IMR-90 (cell line): ENCODE results near the gene HOXC5.

Source experiments
- CEBPB ChIP-seq: IDR thresholded peaks from 2 replicates; pipeline ENCODE4 v1.6.1; 2012; ENCODE audit warnings: low read depth, low read length, improper control_type of control experiment
- CHD1 ChIP-seq: IDR thresholded peaks from 2 replicates; pipeline ENCODE4 v1.6.1; 2012; ENCODE audit warnings: low read depth, low read length, improper control_type of control experiment
- NFE2L2 ChIP-seq: fragments of 150-350 bp; IDR thresholded peaks from 2 replicates; pipeline ENCODE4 v1.6.1; 2016; ENCODE audit warnings: low read depth, mild to moderate bottlenecking, low read length
- POLR2A ChIP-seq: IDR thresholded peaks from 2 replicates; pipeline ENCODE4 v1.6.1; 2012; ENCODE audit warnings: mild to moderate bottlenecking, low read depth, low read length
- RFX5 ChIP-seq: IDR thresholded peaks from 2 replicates; pipeline ENCODE4 v1.8.0; 2012; ENCODE audit warnings: low read depth, mild to moderate bottlenecking, low read length, moderate library complexity
- TF ChIP-seq, protein P1 (sequence below): conservative IDR thresholded peaks from 2 replicates; pipeline ENCODE4 v1.5.1; 2012; ENCODE audit warnings: mild to moderate bottlenecking, low read depth, low read length, improper control_type of control experiment
- TF ChIP-seq, protein P2 (sequence below): fragments of 150-350 bp; IDR thresholded peaks from 2 replicates; pipeline ENCODE4 v1.6.1; 2016; ENCODE audit warnings: low read depth, mild to moderate bottlenecking, low read length, moderate library complexity, borderline replicate concordance

GRCh38 chr12:54050482-54050810, 17.6 kb downstream of the HOXC5 start:
- TF ChIP-seq, protein P1, sequence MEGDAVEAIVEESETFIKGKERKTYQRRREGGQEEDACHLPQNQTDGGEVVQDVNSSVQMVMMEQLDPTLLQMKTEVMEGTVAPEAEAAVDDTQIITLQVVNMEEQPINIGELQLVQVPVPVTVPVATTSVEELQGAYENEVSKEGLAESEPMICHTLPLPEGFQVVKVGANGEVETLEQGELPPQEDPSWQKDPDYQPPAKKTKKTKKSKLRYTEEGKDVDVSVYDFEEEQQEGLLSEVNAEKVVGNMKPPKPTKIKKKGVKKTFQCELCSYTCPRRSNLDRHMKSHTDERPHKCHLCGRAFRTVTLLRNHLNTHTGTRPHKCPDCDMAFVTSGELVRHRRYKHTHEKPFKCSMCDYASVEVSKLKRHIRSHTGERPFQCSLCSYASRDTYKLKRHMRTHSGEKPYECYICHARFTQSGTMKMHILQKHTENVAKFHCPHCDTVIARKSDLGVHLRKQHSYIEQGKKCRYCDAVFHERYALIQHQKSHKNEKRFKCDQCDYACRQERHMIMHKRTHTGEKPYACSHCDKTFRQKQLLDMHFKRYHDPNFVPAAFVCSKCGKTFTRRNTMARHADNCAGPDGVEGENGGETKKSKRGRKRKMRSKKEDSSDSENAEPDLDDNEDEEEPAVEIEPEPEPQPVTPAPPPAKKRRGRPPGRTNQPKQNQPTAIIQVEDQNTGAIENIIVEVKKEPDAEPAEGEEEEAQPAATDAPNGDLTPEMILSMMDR = no peak
- TF ChIP-seq CHD1 = no peak
- TF ChIP-seq POLR2A = no peak
- TF ChIP-seq, protein P2, sequence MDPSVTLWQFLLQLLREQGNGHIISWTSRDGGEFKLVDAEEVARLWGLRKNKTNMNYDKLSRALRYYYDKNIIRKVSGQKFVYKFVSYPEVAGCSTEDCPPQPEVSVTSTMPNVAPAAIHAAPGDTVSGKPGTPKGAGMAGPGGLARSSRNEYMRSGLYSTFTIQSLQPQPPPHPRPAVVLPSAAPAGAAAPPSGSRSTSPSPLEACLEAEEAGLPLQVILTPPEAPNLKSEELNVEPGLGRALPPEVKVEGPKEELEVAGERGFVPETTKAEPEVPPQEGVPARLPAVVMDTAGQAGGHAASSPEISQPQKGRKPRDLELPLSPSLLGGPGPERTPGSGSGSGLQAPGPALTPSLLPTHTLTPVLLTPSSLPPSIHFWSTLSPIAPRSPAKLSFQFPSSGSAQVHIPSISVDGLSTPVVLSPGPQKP = no peak
- TF ChIP-seq NFE2L2 = no peak
- no peak for TF ChIP-seq RFX5
- TF ChIP-seq CEBPB = no peak
